ENCODE data around the gene ADAM15.

ADAM15 gene, protein sequence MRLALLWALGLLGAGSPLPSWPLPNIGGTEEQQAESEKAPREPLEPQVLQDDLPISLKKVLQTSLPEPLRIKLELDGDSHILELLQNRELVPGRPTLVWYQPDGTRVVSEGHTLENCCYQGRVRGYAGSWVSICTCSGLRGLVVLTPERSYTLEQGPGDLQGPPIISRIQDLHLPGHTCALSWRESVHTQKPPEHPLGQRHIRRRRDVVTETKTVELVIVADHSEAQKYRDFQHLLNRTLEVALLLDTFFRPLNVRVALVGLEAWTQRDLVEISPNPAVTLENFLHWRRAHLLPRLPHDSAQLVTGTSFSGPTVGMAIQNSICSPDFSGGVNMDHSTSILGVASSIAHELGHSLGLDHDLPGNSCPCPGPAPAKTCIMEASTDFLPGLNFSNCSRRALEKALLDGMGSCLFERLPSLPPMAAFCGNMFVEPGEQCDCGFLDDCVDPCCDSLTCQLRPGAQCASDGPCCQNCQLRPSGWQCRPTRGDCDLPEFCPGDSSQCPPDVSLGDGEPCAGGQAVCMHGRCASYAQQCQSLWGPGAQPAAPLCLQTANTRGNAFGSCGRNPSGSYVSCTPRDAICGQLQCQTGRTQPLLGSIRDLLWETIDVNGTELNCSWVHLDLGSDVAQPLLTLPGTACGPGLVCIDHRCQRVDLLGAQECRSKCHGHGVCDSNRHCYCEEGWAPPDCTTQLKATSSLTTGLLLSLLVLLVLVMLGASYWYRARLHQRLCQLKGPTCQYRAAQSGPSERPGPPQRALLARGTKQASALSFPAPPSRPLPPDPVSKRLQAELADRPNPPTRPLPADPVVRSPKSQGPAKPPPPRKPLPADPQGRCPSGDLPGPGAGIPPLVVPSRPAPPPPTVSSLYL

DNA sequence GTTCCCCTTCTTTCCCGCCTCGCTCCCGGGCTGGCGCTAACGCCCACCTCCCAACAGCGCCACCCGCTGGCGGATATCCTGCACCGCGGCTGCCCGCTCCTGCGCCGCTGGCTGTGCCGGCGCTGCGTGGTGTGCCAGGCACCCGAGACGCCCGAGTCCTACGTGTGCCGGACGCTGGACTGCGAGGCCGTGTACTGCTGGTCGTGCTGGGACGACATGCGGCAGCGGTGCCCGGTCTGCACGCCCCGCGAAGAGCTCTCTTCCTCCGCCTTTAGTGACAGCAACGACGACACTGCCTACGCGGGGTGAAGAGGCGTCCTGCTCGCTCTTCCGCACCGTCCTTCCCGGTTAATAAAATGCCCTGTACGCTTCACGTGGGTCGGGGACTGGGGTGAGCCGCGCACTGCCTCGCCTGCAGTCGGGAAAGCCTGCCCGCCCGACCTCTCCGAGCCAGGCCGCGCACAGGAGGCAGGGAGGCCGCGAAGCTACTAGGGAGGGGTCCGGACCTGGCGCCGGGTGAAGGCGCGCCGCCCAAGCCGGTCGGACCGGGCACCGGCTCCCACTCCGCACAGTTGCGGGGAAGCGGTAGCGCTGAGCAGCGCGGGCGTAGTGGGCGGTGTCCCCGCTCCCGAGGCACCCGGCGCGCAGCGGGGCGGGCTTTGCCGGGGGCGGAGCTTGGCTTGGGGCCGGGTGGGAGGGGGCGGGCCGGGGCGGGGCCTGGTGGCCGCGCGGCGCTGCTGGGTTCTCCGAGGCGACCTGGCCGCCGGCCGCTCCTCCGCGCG lies at the start of gene ADAM15:
Gene ADAM15, plus strand, starts transcription at position 757 of the 782 bp plus-strand sequence. CDS start 71 bp downstream, outside the sequence.
- peak; percentile 79 for DNase-seq

DNA sequence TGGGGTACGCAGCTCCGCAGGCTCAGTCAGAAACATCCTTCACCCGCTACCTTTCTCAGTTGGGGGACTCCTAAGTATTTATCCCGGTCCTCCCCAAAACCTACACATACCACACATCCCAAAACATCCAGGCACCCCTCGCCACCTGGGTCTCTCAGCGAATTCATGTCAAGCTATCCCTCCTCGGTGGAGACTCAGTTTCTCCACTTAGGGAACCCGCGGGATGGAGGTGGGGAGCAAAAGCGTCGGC lies 49.8 kb upstream of the ADAM15 start:
- no peak for DNase-seq

DNA sequence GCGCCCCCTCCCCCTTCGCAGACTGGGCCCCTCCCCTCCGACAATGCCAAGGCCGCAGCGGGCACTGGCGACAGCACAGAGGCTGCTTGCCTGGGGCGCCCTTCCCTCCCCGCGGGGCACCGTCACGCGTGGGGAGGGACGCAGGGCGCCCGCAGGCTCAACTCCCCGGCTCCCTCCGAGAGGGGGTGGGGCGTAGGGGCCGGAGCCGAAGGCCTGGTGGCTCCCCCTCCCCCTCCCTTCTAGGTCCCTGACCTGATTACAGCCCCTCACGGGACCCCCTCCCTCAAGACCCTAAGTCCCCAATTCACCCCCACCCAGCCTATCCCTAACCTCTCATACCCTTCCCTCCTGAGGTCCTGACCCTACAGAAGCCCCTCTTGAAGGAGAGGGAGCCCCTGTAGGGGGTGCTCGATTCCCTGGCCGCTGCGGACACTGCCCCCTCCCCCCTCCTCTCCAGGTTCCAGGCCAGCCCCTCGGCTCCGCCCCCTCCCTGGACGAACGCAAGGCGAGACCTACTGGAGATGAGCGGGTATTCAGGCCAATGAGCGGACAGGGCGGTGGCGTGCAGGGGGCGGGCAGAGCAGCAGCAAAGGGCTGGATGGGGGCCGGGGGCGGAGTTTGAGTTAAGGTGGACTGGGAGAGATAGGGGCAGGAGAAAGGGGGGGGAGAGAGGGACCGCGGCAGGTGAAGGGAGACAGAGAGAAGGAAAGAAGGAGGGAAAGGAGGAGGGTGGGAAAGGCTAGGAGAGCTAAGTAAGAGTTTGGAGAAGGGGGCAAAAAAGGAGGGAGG lies 49.2 kb upstream of the ADAM15 start:
- DNase-seq, result peak; percentile 98

DNA sequence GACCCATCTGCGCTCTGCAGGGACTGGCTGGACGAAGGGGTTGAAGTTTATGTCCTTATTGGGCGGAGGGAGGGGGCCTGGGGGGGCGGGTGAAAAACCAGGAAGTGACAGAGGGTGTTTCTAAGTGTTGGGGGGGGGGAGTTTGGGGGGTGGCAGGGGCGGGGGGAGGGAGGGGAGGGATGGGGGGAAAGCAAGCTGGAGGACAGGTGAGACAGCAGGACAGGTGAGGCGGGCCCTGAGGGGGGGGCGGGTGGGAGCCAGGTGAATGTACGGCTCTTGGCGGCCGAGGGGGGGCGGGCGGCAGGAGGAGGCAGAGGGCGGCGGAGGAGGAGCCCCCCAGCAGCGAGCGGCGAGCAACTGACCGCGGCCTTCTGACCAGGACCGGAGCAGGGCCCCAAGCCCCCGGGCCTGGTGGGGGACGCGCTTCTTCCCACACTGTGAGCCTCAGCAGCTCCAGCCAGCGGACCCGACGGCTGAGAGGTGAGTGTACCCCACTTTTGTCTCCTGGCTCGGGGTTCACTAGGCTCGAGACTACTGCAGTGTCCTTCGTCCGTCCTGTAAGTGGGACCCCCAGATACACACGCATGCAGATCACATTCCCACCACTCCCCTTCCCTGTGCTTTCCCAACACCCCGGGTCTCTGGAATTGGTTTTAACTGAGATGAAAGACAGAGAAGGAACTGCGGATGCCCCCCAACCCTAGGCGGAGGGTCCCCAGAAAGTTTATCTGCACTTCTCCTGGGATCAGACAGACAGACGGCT lies 48.5 kb upstream of the ADAM15 start, which contains the start of gene ZBTB7B:
Gene ZBTB7B, plus strand, starts transcription at position 339 of the 763 bp plus-strand sequence. CDS start 11,859 bp downstream, outside the sequence.
- DNase-seq, result no peak

- DNase-seq, result no peak
Measured at GRCh38 chr1:155003227-155003765, 47.8 kb upstream of the ADAM15 start.

DNA sequence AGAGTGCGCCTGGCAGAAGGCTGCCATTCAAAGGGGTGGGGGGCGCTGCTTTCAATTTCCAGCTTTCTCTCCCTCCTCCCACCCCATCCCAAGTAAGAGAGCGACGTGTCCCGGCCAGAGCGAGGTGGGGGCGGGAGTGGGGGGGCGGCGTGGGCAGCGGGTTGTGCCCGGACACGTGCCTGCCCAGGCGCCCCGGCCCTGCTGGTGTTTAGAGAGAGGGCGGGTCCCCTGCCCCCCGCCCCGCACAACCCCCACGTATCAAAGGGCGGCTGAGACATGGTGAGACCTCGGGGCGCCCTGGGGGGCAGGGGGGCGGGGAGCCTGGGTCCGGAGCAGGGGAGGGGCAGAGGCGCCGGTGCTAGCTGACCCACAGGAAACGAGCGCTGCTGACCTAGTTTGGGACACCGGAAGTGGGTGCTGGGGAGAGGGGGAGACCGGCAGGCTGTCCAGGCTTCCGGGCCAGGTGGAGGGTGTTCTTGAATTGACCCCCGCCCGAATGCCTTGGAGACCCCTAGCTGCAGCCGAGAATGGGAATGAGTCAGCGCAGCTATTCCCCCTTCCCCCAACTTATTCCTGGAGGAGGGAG lies 47.3 kb upstream of the ADAM15 start:
- no peak for DNase-seq

DNA sequence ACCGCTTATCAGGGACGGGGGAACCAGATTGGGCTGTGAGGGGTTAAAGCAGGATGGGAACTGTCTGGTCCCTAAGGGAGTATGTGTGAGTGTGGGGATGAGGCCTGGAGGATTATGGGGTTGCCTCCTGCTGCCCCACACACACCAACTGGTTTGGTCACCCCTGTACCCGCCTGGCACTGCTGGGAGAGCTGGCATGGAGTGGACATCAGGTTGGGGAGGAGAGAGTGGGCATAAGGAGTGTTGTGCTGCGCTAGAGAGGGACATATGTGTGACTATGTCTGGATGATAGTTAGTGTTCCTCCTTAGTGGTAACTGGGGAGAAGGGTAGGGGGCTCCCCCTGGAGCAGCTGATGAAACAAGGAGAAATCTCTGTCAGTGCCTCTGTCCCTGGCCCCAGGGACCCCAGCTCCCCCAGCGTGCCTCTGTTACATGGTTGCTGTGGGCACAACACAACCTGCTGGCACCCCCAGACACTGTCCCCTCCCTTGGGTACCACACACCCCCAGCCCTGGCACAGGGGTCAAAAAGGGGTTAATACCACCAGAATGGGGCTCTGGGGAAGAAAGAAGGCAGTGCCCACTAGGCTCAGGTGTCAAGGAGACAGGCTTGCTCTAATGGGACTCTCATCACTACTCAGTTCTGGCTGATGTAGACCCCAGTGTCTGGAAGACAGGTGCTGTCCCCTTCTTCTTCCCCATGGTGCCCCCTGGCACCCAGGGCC lies 46.6 kb upstream of the ADAM15 start:
- DNase-seq, result no peak

DNA sequence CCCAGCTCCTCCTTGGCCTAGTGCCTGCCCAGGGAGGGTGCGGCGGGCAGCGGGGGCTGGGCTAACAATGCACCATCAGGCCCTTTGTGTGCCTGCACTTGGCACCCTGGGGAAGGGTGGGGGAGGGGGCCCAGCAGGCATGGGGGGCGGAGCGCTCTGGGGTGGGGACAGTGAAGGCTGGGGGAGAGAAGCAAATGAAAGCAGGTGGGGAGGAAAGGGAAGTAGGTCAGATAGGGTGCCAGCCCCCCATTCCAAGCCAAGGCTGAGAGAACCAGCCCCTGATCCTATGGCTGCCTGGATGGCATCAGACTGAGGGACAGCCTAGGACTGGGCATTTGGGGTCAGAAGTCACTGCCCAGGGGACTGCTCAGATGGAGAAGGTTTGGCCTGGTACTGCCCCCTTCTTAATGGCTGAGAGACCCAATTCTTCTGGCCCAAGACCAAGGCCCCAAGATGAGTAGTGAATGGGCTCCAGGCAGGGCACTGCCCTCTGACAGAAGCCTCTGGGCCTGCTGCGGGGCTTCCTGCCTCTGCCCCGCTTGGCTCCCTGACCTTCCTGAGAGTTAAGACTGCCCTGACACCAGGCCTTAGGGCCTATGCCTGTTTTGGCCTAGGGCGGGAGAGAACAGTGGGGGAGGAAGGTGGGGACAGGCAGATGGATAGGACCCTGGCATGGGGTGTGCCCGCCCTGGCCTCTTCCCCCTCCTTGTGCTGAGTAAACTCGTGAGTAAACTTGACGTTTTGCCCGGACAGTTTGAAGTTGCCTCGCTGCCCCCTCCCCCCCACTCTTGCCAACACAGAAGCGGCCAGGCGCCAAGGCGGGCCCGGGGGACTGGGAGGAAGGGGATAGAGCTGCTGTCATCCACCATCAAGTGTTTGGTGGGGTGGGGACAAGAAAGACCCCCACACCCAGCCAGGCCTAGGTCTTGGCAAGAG lies 45.8 kb upstream of the ADAM15 start:
- no peak for DNase-seq

DNA sequence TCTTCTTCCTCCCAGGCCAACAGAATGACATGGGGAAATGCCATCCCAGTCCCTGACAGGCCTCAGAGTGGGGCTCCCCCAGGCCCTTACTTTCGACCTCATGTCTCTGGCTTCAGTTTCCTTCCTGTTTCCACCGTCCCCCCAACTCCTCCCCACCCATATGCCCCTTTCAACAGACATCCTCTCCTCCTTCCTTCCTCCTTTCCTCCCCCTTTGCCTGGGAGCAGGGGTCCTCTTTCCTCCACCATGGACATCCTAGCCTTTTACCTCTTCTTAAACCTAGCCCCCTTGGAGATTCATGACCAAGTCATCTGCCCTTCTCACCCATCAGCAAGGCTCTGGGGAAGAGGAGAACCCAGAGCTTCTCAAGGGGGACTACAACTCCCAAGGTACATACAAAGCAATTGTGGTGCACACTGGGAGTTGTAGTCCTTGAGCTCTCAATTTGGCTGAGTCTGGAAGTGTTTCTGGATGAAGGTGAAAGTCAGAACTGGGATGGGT lies 44.5 kb upstream of the ADAM15 start:
- DNase-seq, result no peak

GRCh38 chr1:155007251-155007828 lies 43.8 kb upstream of the ADAM15 start:
- DNase-seq, result no peak

- peak; percentile 81 for DNase-seq
Measured at GRCh38 chr1:155008015-155008941, 42.8 kb upstream of the ADAM15 start.

DNA sequence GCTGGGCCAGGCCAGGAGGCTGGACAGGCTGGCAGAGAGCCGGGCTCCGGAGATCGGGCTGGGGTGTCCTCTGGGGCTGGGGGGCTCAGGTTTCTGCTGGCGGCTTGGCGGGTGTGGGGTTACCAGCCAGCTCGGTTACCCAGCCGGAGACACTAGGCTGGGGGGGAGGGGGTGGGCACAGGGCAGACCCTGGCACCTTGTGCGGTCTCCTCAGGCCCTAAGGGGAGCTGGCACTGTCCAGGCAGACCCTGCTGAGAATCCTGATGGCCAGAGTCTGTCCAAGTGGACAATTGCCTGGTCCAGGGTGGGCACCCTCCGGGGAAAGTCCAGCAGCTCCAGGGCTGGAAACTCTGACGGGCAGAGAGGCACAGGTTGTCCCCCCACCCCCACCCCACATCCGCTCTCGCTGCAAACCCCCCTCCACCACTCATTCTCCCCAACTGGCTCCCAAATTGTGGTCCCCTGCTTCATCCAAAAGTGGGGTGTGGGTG lies 41.9 kb upstream of the ADAM15 start:
- no peak for DNase-seq

DNA sequence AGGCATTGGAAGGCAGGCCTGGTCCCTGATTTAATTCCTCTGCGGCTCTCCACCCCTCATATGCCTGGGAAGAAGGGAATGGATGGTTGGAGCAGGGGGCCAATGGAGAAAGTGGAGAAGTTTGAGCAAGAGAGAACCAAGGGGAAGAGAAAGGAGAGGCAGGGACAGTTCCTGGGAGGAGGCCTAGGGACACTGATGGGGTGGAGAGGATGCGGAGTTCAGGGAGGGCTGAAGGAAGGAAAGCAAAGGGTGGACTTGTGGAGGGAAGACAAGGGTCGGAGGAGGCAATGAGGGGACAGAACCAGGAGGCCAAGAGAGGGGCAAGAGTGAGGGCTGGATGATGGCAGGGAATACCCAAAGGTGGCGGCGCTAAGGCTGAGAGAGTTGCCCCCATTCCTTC lies 41.4 kb upstream of the ADAM15 start:
- no peak for DNase-seq

GRCh38 chr1:155010211-155010918 lies 40.8 kb upstream of the ADAM15 start:
- peak; percentile 45 for DNase-seq

GRCh38 chr1:155011004-155011416 lies 40.1 kb upstream of the ADAM15 start:
- no peak for DNase-seq

DNA sequence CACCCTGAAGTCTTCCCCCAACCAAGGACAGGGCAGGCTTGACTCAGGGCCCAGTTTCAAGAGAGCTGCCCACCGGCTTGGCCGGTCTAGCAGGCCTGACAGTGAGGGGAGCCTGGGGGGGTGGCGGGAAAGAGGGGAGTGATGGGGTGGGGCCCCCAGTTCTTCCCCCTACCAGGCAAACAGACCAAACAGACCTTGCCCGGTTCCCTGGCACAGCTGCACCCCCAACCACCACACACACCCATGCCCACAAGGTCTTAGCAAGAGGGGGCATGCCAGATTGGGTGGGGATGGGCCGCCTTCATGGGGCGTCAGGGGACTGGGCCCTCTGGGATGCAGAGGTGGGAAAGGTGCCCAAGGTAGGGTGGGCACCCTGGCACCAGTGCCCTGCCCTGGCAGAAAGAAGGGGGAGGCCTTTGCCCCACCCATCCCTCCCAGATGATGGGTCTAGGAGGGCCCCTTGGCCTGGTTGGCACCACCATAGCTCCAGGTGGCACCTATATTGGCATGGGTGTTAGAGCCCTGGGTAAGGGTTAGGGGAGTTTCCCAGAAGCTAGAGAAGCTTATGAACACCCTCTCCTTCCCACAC lies 39.6 kb upstream of the ADAM15 start:
- no peak for DNase-seq

Measured in stimulated activated CD4-positive, alpha-beta T cell treated with anti-CD3 and anti-CD28 coated beads, Interleukin-12 subunit alpha, Interleukin-12 subunit beta, amount 100 ng/mL, for 4 hours (primary cell).